Epithelial cell of proximal tubule (primary cell): ENCODE measurements around the gene RHBDD3. TPM values are rescaled to one million over a fixed set of nuclear protein-coding genes. Genes with fewer than 3 reads are reported as not detected.

Experiments
- DNase-seq: peaks from one replicate; pipeline ENCODE4 v3.0.0-alpha.2; 2011; ENCODE audit warnings: low read depth
- H3K4me3 ChIP-seq: 2 replicates; pipeline ENCODE4 v1.5.1; 2011; ENCODE audit warnings: low read depth, mild to moderate bottlenecking, low read length
- total RNA-seq: library from RNA; depleted of rRNA; stranded (reverse); fragments of >200 nt; gene quantifications from 2 replicates; pipeline ENCODE4 v1.2.3, GENCODE V29; 2015
- TF ChIP-seq, protein P1 (sequence below): conservative IDR thresholded peaks from 2 replicates; pipeline ENCODE4 v1.5.1; 2012; ENCODE audit warnings: low read depth, mild to moderate bottlenecking, low read length

The RHBDD3 gene
- total RNA-seq, 1 donor from 2014 or later = 28.2 TPM

DNA sequence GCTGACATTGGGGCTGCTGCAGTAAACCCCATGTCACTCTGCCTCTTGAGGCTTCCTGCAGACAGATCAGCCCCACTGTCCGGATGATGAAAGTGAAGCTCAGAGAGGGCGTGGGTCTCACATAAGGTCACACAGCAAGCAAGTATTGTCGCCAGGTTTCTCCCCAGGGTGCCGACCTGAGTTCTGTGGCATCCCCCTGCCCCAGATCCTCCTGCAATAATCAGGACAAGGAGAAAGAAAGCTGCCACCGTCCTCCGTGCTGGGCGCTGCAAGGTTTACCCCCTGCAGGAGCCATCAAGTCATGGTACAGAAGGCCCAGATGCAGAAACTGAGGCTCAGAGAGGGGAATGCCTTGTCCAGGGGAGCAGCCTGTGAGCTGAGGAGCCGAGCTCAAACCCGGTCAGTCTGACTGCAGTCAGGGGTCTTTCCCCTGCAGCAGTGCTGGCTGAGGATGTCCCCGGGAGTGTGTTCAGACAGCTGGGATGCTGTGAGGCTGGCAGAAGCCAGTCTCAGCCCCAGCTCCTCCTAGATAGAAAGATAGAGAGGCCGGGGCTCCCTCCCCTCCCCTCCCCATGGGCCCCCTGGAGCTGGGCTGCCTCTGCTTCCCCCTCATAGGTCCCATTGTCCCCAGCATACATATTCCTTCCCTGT, 48.9 kb downstream of the RHBDD3 start:
- H3K4me3 ChIP-seq = no peak overlapping the region
- no peak for DNase-seq
- TF ChIP-seq, protein P1, sequence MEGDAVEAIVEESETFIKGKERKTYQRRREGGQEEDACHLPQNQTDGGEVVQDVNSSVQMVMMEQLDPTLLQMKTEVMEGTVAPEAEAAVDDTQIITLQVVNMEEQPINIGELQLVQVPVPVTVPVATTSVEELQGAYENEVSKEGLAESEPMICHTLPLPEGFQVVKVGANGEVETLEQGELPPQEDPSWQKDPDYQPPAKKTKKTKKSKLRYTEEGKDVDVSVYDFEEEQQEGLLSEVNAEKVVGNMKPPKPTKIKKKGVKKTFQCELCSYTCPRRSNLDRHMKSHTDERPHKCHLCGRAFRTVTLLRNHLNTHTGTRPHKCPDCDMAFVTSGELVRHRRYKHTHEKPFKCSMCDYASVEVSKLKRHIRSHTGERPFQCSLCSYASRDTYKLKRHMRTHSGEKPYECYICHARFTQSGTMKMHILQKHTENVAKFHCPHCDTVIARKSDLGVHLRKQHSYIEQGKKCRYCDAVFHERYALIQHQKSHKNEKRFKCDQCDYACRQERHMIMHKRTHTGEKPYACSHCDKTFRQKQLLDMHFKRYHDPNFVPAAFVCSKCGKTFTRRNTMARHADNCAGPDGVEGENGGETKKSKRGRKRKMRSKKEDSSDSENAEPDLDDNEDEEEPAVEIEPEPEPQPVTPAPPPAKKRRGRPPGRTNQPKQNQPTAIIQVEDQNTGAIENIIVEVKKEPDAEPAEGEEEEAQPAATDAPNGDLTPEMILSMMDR = no peak

DNA sequence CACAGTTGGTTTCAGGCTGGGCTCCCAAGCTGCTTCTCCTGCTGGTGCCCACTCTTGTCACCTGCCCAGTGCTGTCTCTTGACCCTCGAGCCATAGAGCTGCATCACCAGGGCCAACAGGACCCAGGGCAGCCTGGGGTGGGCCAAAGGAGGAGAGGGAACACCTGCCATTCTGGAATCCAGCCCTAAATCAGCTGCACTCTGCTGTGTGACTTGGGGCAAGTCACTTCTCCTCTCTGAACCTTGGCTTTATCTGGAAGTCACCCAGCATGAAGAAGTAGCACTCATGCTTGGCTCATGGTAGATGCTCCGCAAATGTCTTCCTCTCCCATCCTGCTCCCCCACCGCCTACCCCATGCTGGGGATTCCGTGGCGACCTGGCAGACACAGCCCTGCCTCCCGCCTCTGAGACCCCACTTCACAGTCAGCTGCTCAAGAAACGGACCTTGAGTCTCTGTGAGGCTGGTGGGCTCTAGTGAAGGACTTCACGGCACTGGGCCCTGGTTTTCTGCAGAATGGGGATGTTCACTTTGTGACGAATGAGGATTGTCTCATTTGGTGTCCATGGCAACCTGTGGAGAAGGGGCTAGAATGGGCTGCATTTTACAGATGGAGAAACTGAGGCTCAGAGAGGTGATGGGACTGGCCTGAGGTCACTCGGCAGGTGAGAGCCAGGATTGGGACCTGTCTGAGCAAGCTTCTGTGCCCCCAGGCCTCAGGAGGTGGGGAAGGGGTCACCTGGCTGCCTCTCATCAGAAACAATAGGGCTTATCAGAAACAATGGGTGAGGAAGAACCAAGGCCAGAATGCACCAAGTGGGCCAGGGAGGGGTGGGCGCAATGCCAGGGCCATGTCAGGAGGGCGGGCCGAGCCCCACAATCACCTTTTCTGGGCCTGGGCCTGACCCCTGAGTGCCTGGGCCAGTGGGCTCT, 49.7 kb downstream of the RHBDD3 start:
- TF ChIP-seq, protein P1 = no peak
- no peak overlapping the region for H3K4me3 ChIP-seq
- no peak for DNase-seq

DNA sequence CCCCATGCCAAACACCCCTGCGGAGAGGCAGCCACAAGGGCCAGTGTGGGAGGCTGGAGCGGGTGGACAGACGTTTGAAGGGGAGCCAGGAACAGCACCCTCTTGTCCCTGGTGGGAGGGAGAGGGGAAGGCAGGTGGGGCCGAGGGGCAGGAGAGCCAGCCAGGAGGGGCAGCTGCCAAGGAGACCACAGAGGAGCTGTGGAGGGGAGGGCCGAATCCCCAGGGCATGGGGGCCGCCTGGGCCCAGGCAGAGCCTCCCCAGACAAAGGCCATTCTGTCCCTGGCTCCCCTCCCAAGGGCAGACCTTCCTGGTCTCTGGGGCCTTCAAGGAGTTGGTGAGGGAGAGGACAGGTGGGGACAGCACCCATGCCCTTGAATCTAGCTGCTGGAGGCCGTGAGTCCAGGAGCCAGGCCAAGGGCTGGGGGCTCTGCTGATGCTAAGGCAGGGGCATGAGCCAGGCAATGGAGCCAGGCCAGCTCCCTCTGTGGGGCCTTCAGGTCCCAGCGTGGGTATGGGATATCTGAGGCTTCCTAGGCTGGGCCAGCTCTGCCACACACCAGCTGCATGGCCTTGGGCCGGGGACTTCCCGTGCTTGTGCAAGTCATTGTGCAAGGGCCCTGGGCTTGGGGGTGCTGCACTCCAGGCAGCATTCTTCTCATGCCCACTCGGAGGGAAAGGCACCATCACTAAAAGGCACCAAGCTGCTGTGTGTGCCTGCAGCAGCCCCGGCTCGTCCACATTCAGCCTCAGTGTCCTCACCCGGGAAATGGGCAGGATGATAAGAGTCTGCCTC, 50.7 kb downstream of the RHBDD3 start:
- DNase-seq = no peak
- no peak overlapping the region for H3K4me3 ChIP-seq
- TF ChIP-seq, protein P1 = no peak

DNA sequence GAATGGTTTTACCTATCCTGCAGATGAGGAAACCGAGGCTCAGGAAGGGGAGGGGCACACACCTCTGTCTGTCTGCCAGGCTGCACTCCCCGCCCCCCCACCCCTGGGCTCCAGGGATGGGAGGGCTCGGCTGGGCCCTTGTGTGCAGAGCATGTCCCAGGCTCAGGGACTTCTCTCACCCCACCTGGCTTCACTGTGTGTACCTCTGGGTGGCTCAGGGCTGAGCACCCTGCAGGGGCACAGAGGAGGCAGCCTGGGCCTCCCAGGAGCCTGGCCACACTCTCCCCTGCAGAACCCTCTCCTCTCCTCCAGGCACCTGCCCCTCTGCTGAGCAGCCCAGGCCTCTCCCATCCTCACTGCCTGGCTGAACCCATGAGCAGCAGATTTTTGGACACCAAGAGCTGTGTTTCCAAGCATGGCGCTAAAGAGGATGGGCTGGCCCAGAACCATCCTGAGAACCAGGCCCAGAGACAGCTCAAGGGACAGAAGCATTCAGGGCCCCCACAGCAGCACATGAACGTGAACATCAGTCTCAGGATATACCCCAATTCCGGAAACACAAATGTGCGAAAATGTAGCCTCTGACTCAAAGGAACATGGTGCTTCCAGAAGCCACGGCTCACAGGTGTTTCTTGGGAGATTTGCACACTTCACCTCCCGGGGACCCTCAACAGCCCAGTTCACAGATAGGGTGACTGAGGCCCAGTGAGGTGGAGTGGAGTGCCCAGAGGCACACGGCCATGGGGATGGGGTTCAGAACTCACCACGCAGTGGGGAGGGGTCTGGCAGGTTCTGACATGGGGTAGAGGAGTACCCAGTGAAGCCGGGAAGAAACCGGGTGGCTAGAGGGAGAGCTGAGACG, 51.5 kb downstream of the RHBDD3 start:
- TF ChIP-seq, protein P1 = no peak
- H3K4me3 ChIP-seq = no peak overlapping the region
- DNase-seq = no peak

DNA sequence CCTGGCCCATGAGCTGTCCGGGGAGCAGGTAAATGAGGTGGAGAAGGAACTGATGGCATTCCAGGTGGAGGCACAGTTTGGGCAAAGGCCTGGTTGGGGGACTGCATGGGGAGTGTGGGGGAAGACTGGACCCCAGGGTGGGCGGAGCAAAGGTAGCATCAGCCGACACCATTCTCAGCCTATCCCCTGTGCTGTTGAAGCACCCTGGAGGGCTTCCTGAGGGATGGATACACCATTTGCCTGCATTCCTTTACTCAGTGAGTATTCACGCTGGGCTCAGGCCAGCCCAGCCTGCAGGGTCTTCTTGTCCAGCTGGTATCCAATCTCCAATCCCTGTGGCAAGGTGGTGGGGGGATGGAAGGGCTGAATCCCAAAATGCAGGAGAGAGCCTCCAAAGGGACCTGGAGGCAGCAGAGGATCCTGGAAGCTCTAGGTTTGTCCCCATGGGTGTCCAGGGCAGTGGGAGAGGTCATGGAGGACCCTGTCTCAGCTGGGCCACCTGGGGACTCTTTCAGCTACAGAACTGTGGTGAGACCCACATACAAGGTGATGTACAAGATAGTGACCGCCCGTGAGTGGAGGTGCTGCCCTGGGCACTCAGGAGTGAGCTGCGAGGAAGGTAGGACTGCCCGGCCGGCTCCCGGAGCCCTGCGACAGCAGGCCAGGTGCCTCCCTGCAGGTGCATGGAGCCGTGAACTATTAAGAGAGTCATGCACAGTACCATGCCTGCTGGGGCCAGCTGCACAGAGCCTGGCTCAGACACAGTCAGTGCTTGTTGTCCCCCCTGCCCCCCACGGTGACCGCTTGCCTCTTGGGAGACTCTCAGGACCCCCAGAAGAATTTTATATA, 52.5 kb downstream of the RHBDD3 start:
- no peak for DNase-seq
- H3K4me3 ChIP-seq = no peak overlapping the region
- TF ChIP-seq, protein P1 = no peak

DNA sequence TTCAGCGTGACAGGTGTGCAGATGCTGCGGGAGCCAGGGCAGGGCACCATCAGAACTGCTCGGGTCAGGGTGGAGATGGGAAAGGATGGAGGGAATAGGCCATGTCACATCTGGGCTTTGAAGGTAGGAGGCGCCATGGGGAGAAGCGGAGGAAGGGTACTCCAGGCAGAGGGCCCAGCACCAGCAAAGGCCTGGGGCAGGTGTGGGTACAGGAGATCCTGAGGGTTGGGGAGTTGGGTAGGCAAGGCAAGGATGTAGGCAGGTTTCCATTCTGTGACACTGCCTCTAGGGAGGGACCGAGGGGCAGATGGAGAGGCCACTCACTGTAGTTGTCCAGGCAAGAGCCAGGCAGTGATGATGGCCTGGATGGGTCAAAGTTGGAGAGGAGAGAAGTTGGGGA, 53.5 kb downstream of the RHBDD3 start:
- DNase-seq = no peak
- TF ChIP-seq, protein P1 = no peak
- H3K4me3 ChIP-seq = no peak overlapping the region
